ENCODE results near the gene PARD6G.
"Not testable (repeated sequence)": the region's sequence is repeated elsewhere in the genome, so short reads cannot be mapped to it uniquely, and the experiment has no call there.

PARD6G gene

DNA sequence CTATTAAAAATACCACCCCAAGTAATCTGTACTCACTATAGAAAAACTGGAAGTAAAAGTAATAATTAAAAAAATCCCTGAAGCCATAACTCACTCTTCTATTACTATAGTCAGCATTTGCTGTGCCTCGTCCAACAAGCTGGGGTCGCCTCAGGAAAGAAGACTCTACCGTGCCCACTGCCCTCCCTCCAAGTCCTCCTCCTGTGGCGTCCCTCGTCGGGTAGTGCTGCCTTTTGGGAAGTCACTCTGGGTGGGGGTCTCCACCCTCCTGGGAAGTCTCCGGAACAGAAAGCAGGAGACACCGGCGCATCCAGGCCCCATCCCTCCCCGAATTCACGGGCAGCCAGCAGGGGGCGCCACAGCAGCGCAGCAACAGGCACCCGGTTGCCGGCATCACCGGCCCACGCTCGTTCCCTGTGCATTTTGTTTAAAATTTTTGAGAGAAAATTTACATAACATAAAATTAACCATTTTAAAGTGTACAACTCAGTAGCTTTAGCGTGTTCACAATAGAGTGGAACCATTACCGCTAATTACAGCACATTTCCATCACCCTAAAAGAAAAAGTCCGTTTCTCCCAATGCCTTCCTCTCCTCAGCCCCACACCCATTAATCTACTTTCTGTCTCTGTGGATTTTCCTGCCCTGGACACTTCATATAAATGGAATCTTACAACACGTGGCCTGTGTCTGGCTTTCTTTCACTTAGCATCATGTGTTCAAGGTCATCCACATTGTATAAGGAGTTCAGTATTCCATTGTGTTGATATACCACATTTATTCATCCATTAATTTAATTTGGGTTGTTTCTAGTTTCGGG is 76.1 kb downstream of the PARD6G start:
- DNase-seq (ENCODE audit: low spot score): peak; percentile 73

DNA sequence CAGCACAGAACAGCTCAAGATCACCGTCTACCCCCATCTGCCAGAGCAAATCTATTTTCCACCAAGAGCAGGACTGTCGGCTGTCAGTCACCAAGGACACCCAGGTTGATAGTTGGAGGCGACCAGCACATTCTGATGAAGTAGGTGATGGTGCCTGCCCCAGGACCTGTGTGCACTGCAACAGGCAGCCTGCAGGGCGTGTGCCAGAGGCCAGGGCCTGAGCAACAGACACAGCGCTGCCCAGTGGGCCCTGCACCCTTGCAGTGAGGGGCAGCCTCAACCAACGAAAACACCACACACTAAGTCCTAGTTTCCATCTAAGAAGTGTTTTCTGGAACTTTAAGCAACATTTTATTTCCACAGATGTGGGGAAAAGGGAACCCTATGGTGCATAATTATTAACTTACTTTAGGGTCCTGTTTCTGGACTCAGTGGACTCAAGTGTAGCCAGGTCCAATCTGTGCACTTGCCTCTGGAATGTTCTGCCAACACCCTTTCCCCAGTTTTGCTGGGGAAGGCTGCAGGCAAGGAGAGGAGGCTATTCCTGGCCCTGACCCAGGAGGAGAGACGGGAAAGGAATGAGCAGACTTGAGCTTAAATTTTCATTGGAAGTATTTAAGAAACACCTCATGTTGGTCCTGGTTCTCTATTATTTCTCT is 76.8 kb downstream of the PARD6G start:
- no peak for DNase-seq (ENCODE audit: low spot score)

DNA sequence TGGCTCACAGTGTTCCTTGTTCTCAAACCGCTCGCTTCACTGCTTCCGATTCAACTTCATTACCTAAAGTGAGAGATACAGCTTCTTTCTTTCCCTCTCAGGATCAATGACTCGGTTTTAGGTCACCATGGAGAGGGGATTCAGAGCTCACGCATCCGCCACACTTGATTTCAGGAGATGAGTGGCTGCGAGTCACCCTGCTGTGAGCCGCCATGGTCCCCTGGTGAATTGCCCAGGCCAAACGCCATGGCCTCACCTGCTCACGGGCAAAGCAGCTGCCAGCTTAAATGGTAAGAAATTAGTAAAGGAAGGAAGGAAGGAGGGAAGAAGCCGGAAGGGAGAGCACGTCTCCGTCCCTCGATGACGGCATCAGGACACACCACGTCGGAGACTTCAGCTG is 77.7 kb downstream of the PARD6G start:
- DNase-seq (ENCODE audit: low spot score): no peak

DNA sequence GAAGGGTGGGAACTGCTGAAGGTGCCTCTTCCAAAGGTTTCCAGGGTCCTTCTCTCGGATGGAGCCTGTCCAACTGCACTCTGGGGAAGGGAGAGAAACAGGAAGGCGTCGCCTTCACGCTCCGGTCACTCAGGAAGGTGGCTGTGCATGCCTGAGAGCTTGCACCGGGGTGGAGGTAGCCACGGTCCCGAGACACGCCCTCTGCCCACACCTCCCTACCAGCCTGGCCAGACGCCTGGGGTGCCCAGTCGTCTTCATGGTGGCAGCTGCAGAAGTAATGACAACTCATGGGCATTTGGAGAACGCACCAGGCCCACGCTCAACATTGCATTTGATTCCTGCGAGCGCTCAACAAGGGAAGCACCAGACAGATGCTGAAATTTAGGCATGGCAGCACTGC is 78.3 kb downstream of the PARD6G start:
- no peak for DNase-seq (ENCODE audit: low spot score)

DNA sequence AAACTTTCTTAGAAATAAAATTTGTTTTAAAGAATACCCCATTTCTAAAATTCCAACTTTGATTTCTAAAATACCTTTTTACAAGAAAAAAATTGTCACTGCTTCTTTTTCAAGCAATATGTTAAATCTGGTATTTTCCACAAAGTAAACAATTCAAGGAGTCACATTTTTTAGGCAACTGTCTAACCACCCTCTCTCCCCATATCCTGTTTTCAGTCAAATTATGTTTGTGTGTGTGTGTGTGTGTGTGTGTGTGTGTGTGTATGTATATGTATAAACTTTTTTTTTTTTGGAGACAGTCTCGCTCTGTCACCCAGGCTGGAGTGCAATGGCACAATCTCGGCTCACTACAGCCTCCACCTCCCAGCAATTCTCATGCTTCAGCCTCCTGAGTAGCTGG is 79.0 kb downstream of the PARD6G start:
- DNase-seq (ENCODE audit: low spot score): no peak

DNA sequence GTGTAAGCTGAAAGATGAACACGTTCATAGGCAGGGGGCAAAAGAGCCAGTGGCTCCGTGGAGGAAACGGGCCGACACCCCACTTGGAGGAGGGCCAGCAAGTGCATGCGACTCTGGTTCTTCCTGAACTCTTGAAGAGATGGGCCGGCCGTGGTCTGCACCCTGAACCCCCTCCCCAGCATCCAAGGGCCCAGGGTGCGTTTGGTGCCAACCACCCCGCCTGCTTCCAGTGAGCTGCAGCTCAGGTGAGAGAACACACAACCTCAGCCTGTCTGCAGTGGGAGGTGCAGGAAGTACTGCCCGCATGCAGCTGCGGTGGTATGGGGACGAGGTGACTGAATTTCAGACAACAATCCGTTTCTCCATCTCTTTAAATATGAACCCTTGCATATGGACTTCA is 79.4 kb downstream of the PARD6G start:
- no peak for DNase-seq (ENCODE audit: low spot score)

DNA sequence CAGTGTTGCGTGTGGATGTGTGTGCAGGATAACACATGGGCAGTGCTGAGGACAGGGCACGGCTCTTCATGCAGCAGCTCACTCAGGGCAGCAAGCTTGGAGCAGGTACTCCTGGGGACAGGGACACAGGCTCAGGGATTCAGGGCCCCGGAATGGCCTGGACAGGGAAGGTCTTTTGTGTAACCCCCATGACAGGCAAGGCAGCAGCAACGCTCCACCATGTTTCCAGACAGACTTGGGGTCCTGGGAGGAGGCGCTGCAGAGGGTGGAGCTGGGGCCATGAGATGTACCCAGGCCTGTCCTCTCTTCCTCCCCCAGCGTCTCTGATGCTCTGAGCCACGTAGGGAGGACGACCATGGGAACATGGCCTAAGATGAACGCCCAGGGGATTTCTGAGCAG is 80.0 kb downstream of the PARD6G start:
- DNase-seq (ENCODE audit: low spot score): no peak

DNA sequence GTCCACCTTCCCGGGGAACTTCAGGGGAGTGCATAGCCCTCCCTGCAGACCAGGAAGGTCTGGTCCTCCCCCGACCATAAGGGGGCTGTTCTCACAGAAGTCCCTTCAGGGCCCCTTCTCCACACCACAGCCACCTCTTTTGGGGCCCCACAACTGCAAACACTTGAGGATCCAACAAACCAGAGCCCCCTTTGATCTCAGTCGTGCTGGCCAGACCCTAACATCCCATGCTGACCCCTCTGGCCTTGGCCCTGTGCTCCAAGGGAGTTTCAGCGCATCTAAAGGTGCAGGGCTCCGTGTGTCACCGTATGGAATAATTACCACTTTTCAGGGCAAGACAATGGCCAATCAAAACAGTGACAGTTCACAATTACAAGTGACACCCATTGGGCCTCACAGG is 80.6 kb downstream of the PARD6G start:
- DNase-seq (ENCODE audit: low spot score): no peak

DNA sequence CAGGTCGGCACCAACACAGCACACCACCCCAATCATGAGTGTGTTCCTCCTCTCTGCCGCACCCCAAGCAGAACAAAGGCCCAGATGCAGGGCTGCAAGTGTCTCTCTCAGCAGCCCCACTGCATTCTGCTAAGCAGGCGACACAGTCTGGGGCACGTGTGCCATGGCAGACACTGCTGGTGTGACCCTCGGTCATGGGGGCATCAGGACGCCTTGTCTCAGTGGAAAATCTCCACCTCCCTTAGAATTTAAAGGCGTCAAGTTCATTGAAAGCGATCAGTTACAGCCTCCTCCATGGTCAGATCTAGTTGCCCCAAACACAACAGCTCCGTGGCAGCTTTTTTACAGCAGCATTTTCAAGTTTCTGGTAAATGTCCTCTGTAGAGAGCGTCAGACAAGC is 81.1 kb downstream of the PARD6G start:
- DNase-seq (ENCODE audit: low spot score): no peak

DNA sequence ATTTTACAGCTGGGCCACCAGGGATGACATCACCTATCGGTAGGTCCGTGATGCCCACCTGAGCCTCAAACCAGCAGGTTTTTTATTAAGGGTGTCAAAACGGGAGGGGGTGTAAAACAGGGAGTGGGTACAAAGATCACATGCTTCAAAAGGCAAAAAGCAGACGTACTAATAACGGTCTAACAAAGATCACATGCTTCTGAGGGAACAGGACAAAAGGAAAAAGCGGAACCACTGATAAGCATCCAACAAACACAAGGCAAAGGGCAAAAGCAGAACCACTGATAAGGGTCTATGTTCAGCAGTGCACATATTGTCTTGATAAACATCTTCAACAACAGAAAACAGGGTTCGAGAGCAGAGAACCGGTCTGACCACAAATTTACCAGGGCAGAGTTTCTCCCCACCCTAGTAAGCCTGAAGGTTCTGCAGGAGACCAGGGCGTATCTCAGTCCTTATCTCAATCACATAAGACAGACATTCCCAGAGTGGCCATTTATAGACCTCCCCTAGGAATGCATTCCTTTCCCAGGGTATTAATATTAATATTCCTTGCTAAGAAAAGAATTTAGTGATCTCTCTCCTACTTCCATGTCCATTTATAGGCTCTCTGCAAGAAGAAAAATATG is 82.5 kb downstream of the PARD6G start:
- DNase-seq (ENCODE audit: low spot score): not testable (repeated sequence)

DNA sequence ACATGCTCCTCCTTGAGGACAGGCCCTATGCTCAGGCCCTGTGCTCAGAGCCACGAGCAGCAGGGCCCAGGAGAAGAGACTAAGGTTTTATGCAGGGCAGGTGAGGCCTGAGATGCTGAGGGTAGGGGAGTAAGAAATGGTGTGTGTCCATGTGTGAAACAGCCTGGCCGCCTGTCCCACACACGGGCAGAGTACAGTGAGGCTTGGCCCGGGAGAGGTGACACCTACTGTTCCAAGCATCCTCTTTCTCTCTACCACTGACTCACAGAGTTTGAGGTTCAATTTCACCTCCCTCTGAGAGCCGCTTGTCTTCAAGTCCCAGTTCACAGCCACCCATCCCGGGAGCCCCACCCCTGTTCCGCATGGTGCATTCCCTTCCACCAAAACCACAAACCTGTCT is 84.1 kb downstream of the PARD6G start:
- DNase-seq (ENCODE audit: low spot score): no peak

DNA sequence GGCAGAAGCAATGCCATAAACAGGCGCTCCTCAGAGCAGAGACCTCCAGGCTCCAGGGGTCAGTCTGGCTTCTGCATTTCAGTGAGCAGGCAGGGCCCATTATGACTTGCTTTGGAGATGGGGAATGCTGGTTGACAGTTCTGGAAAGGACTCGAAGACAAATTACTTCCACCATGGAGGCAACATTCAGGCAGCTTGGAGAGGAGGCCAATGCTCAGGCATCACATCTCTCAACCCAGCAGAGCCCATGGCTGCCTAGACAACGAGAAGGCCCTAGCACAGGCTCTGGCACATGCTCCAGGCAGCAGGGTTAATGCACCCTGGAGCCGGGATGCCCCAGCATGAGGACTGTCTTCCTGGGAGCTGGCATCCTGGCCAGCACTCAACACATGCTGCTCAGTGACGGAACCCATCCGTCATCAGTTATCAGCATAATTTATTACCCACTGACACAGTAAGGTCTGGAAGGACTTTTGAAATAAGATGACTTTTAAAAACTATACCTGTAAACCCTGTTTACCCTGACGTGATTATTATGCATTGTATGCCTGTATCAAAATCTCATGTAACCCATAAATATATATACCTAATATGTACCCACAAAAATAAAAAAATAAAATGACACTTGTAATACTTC is 85.4 kb downstream of the PARD6G start:
- no peak for DNase-seq (ENCODE audit: low spot score)

DNA sequence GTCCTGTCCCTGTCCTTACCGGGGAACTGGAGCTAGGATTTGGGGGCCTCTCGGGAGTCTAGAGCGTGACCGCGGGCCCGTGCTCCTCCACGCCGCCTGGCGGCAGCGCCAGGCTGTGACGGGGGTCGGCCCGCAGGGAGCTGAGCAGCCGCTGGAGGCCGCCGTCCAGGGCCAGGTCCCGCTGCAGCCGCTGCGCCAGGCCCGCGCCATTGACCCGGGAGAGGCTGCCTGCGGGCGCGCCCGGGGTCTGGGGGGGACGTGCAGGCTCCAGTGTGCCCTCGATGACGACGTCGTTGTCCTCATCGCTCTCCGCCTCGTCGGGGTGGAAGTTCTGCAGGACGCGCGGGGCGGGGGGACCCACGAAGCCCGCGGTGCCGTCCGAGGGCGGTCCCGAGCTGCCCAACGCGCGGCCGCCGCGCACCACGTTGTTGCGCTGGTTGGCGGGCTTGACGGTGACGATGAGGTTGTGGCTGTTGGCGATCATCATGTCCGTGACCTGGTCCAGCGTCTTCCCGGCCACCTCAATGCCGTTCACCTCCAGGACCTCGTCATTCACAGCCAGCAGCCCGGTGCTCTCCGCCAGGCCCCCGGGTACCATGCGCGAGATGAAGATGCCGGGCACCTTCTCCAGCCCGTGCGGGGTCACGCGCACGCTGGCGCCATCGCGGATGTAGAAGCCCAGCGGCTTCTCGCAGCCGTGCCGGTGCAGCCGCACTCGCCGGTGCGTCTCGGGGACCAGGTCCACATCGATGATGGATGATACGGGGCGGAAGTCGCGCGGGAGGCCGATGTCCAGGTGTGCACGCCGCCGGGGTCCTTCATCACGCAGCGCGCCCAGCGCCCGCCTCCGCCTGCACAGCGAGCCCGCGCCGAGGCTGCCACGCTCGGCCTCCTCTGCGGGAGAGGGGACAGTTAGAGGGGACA is 87.3 kb downstream of the PARD6G start:
- DNase-seq (ENCODE audit: low spot score): peak; percentile 59

DNA sequence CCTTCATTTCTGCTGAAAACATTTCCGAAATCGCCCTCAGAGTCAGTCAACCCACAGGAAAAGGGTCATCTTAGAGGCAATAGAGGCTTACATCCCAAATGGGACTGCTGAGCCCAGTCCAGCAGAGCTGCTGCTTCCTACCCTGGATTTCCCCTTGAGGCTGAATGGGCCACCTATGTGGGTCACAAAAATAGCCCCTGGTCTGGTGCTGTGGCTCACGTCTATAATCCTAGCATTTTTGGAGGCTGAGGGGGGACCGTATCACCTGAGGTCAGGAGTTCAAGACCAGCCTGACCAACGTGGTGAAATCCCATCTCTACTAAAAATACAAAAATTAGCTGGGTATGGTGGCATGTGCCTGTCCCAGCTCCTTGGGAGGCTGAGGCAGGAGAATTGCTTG is 88.9 kb downstream of the PARD6G start:
- DNase-seq (ENCODE audit: low spot score): no peak

DNA sequence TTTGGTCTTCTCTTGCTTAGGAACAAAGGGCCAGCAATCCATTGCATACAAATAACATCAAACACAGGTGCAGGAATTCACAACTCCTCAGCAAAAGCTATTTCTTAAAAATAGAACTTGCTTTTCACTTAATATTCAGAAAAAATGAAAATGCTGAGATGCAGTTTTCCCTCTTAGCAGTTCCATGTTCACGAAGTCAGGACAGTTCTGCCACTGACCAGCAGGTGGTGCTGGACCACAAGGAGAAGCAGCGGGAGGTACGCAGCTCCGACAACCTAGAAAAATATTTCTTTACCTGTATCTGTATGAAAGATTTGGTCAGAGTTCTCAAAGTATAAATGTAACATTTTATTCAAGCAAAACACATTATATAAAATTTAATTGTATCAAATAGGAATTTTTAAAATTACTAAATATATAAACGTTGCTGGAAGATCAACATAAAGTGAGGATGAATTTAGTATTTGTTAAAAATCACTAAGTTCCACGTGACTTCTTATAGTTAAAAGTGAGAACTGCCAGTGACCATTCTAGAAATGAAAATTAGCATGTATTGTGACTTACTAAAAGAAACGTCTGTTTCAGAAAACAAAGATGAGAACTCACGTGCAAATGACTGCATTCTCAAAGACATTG is 89.5 kb downstream of the PARD6G start:
- peak; percentile 76 for DNase-seq (ENCODE audit: low spot score)

DNA sequence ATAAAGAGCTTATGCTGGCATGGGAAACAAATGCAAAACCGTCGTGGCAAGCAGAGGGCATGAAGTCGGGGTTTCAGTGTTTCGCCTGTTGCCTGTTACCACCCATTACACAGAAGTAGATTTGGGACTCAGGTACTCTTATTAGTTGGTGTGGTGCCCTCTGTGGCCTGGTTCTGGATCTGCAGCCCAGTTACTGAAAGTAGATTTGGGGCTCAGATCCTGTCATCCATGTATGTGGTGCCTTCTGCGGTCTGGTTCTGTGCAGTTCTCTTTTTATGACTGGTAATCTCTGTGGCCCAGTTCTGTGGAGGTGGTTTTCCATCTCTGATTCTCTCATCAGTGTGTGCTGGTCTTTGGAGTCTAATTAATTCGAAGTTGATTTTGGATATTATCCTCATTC is 93.0 kb downstream of the PARD6G start:
- DNase-seq (ENCODE audit: low spot score): peak; percentile 38

DNA sequence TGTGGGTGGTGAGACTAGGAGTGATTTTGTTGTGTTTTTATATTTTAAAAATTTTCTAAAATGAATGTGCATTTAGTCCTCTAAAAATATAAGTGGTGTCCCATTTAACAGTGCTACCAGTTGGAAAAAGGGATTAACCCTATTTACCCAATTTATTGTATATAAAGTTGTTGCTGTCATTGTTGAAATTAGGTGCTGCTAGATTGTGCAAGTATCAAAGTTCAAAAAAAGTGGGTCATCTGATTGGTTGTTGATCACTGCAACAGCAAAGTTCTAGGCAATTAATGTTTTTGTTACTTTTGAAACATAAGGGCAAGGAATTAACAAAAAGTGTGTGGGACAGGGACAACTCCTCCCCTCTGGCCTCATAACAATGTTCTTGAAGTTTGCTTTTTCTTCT is 97.6 kb downstream of the PARD6G start:
- DNase-seq (ENCODE audit: low spot score): no peak

DNA sequence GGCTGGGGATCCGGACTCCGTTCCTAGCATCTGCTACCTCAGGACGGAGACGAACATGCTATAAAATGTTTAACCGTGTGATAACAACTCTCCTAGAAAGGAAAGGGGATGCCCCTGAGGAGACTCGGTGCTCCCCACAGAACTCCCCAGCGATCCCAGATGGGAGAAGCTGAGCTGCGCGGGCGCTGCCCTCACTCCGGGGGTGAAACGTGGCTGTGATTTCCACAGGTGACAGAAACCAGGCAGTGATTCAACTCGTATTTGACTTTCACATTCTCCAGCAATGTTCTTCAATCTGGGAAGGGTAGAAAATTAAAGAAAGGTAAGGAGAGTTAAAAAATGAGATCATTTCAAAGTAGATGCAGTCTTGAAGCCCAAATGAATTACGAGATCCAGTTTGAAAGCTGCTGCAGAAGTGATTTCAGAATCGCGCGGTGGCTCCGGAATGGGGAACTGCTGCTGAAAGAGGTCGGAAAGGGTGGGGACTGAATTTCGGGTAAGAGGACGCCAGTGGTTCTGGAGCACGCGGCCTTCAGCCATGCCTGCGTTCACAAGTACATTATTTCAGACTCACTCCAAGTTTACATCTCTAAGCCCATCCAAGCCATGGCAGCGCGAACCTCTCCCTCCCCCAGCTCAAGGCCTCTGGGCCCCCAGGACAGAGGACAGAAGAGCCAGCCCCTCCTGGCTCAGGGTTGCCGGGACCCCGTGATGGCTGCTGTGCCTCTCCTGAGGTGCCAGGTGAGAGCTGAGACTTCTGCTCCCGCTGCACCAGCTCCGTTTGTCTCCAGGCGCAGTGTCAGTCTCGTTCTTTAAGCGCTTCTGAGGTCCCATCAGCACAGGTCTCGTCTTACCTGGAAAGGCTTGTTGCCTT is 98.8 kb downstream of the PARD6G start:
- DNase-seq (ENCODE audit: low spot score): peak; percentile 38

DNA sequence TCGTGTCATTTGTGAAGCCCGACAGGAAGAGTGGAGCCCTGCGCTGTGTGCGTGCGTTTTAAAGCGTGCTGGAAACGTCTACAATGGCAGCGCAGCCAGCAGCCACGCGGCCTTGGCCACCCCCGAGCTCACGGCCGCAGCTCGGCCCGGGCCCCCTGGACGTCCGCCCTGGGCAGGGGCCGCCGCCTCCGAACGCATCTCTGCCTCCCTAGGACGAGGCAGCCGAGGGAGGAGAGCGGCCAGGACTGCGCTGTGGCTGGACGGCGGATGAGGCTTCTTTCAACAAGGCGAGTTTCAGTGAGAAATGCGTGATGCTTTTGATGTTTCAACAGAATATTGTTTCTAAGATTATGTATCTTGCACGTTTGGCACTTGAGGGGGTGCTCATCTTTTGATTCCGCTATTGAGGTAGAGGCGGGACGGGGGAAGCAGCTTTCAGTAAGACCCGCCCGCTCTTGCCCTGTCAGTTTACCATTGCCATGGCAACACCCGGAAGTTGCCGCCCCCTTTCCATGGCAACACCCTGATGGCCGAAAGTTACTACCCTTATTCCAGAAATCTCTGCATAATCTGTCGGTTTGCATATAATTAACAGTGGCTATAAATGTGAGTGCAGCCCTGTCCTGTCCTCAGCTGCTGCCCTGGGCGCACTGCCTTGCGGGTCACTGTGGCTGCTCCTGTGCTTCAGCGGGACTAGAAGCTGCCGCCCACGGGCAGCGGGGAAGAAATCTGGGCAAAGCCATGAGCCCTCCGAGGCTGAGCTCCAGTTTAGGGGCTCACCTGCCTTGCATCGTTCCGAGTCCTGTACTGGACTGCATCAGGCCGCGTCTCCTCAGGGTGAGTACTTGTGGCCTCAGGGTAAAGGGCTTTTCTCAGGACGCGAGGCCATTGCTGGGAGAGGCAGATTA is 99.6 kb downstream of the PARD6G start:
- peak; percentile 92 for DNase-seq (ENCODE audit: low spot score)

Measured in AG20443 (cell line).